ENCODE data around the gene TJAP1.
A peak's percentile ranks its signal among the peaks of the same experiment; 100 is the strongest.

TJAP1 gene

DNA sequence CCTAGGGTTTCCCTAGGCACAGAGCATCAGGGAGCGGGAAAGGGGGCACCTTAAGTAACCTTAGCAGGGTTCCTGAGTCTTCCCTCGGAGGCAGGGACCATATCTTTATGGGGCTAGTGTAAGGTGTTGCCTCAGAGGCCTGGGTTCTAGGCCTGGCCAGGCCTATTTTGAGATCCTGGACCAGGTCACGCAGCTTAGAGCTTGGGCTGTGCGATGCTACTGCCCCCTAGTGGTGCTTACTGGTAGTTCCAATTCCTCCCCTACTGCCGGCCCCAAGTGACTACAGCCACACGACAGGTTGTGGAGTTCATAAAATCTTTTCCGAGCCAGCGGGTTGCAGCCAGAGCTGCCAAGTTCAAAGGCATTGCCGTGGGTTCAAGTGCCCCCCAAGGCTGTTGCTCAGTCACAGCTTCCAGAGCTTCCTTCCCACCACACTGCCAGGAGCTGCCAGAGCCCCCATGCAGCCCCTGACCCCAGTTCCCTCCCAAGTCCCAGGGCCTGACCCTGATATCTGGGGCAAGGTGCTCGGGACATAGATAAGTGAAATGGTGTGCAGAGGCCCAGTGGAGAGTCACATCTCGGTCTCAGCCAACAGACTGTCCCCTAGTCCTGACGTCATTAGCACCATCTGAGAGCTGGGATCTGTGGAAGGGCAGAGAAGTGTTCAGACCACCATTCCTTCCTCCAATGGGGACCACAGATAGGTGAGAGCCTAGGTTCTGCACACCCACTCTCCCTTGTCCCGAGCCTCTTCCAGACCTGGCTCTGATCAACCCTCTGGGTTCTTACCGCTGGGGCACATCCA is 29.5 kb downstream of the TJAP1 start (continued):
- TF ChIP-seq GLI4 (tag by site-specific recombination; IDR thresholded peaks at IDR 0.05) (no peak), FEZF1 (tag by site-specific recombination; IDR thresholded peaks at IDR 0.05) (peak; percentile 21; the same call in 1 of the 2 replicates), ZNF239 (tag by site-specific recombination; IDR thresholded peaks at IDR 0.05) (no peak), ZNF600 (tag by site-specific recombination; IDR thresholded peaks at IDR 0.05) (peak; percentile 76), ZNF571 (tag by site-specific recombination; IDR thresholded peaks at IDR 0.05) (no peak), ZNF174 (tag by site-specific recombination; IDR thresholded peaks at IDR 0.05) (no peak), SP3 (tag by site-specific recombination; IDR thresholded peaks at IDR 0.05) (no peak), ZNF324 (tag by site-specific recombination; IDR thresholded peaks at IDR 0.05) (peak; percentile 73; the same call in 1 of the 2 replicates), ZNF146 (tag by site-specific recombination; IDR thresholded peaks at IDR 0.05) (no peak), GLIS2 (tag by site-specific recombination; IDR thresholded peaks at IDR 0.05) (peak; percentile 47; the same call in 1 of the 2 replicates), IKZF3 (tag by site-specific recombination; IDR thresholded peaks at IDR 0.05) (0 out of 2 replicates have a peak, but pooled peaks have one; percentile 10), ZNF184 (tag by site-specific recombination; IDR thresholded peaks at IDR 0.05) (0 out of 2 replicates have a peak, but pooled peaks have one; percentile 26), ZNF501 (tag by site-specific recombination; IDR thresholded peaks at IDR 0.05) (peak; percentile 49; the same call in 1 of the 2 replicates), ZNF560 (tag by site-specific recombination; IDR thresholded peaks at IDR 0.05; ENCODE audit: borderline replicate concordance) (no peak), SP7 (tag by site-specific recombination; IDR thresholded peaks at IDR 0.05) (peak; percentile 50), ZNF354C (tag by site-specific recombination; IDR thresholded peaks at IDR 0.05; ENCODE audit: borderline replicate concordance, low read depth) (no peak), ZNF138 (tag by site-specific recombination; IDR thresholded peaks at IDR 0.05; ENCODE audit: borderline replicate concordance) (no peak), ZNF140 (tag by site-specific recombination; IDR thresholded peaks at IDR 0.05) (no peak), ZNF585B (tag by site-specific recombination; IDR thresholded peaks at IDR 0.05) (no peak), ZNF114 (tag by site-specific recombination; IDR thresholded peaks at IDR 0.05) (no peak)
- TF ChIP-seq, protein P1, sequence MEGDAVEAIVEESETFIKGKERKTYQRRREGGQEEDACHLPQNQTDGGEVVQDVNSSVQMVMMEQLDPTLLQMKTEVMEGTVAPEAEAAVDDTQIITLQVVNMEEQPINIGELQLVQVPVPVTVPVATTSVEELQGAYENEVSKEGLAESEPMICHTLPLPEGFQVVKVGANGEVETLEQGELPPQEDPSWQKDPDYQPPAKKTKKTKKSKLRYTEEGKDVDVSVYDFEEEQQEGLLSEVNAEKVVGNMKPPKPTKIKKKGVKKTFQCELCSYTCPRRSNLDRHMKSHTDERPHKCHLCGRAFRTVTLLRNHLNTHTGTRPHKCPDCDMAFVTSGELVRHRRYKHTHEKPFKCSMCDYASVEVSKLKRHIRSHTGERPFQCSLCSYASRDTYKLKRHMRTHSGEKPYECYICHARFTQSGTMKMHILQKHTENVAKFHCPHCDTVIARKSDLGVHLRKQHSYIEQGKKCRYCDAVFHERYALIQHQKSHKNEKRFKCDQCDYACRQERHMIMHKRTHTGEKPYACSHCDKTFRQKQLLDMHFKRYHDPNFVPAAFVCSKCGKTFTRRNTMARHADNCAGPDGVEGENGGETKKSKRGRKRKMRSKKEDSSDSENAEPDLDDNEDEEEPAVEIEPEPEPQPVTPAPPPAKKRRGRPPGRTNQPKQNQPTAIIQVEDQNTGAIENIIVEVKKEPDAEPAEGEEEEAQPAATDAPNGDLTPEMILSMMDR (tag by site-specific recombination; IDR thresholded peaks at IDR 0.05): peak; percentile 88
- TF ChIP-seq, protein P2, sequence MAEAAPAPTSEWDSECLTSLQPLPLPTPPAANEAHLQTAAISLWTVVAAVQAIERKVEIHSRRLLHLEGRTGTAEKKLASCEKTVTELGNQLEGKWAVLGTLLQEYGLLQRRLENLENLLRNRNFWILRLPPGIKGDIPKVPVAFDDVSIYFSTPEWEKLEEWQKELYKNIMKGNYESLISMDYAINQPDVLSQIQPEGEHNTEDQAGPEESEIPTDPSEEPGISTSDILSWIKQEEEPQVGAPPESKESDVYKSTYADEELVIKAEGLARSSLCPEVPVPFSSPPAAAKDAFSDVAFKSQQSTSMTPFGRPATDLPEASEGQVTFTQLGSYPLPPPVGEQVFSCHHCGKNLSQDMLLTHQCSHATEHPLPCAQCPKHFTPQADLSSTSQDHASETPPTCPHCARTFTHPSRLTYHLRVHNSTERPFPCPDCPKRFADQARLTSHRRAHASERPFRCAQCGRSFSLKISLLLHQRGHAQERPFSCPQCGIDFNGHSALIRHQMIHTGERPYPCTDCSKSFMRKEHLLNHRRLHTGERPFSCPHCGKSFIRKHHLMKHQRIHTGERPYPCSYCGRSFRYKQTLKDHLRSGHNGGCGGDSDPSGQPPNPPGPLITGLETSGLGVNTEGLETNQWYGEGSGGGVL (tag by site-specific recombination; IDR thresholded peaks at IDR 0.05): 0 out of 2 replicates have a peak, but pooled peaks have one; percentile 24
- TF ChIP-seq, protein P3, sequence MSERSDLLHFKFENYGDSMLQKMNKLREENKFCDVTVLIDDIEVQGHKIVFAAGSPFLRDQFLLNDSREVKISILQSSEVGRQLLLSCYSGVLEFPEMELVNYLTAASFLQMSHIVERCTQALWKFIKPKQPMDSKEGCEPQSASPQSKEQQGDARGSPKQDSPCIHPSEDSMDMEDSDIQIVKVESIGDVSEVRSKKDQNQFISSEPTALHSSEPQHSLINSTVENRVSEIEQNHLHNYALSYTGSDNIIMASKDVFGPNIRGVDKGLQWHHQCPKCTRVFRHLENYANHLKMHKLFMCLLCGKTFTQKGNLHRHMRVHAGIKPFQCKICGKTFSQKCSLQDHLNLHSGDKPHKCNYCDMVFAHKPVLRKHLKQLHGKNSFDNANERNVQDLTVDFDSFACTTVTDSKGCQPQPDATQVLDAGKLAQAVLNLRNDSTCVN (tag by site-specific recombination; optimal IDR thresholded peaks at IDR 0.05): peak; percentile 17
- TF ChIP-seq, protein P4, sequence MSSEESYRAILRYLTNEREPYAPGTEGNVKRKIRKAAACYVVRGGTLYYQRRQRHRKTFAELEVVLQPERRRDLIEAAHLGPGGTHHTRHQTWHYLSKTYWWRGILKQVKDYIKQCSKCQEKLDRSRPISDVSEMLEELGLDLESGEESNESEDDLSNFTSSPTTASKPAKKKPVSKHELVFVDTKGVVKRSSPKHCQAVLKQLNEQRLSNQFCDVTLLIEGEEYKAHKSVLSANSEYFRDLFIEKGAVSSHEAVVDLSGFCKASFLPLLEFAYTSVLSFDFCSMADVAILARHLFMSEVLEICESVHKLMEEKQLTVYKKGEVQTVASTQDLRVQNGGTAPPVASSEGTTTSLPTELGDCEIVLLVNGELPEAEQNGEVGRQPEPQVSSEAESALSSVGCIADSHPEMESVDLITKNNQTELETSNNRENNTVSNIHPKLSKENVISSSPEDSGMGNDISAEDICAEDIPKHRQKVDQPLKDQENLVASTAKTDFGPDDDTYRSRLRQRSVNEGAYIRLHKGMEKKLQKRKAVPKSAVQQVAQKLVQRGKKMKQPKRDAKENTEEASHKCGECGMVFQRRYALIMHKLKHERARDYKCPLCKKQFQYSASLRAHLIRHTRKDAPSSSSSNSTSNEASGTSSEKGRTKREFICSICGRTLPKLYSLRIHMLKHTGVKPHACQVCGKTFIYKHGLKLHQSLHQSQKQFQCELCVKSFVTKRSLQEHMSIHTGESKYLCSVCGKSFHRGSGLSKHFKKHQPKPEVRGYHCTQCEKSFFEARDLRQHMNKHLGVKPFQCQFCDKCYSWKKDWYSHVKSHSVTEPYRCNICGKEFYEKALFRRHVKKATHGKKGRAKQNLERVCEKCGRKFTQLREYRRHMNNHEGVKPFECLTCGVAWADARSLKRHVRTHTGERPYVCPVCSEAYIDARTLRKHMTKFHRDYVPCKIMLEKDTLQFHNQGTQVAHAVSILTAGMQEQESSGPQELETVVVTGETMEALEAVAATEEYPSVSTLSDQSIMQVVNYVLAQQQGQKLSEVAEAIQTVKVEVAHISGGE (tag by site-specific recombination; conservative IDR thresholded peaks at IDR 0.05; ENCODE audit: low read depth): no peak
